SK-N-SH (cell line): ENCODE data around the gene PTCRA. TPM values are rescaled to one million over a fixed set of nuclear protein-coding genes. Genes with fewer than 3 reads are reported as not detected.
"Not testable (repeated sequence)": the region's sequence is repeated elsewhere in the genome, so short reads cannot be mapped to it uniquely, and the experiment has no call there.

Experiments
- CTCF ChIA-PET: fragments of 300-600, 350-600 bp; formaldehyde crosslinking; extraction: SDS; loops from one replicate; lab custom pipeline; 2021; lab: Yijun Ruan, JAX
- POLR2A ChIA-PET: fragments of 350-600 bp; sonication (Branson Sonifier 250); formaldehyde crosslinking; extraction: SDS; loops from one replicate; lab custom pipeline; 2020; ENCODE audit warnings: antibody characterized with exemption, inconsistent platforms; lab: Yijun Ruan, JAX
- DNase-seq: peaks from one replicate; pipeline ENCODE4 v3.0.0; 2012
- H2AFZ ChIP-seq: fragments of 200-600 bp; sonication (generic); 2 replicates; pipeline ENCODE4 v1.8.1; 2016; ENCODE audit warnings: antibody characterized with exemption, mild to moderate bottlenecking, low read depth
- H3F3A ChIP-seq: fragments of 200-600 bp; sonication (generic); replicated peaks from 2 replicates; pipeline ENCODE3; 2016; ENCODE audit warnings: antibody characterized with exemption, mild to moderate bottlenecking; ENCODE audit not compliant: insufficient read depth
- H3K27ac ChIP-seq, 2 experiments: fragments of 200-500 bp in 1 of 2; fragments of 200-600 bp in 1 of 2; sonication (Bioruptor generic) in 1 of 2; sonication (generic), shearing (Covaris generic) in 1 of 2; 2 replicates each; pipeline versions ENCODE4 v1.5.1 to v1.6.1; 2014 to 2016; ENCODE audit warnings: low read depth in 2 of 2, inconsistent platforms in 1 of 2, low read length in 1 of 2, mild to moderate bottlenecking in 1 of 2, mixed read lengths in 1 of 2
- H3K27me3 ChIP-seq: fragments of 200-600 bp; sonication (generic), shearing (Covaris generic); 2 replicates; pipeline ENCODE4 v1.6.1; 2016; ENCODE audit warnings: mixed run types; ENCODE audit not compliant: insufficient read depth
- H3K36me3 ChIP-seq, 2 experiments: fragments of 200-500 bp in 1 of 2; fragments of 200-600 bp in 1 of 2; sonication (Bioruptor generic) in 1 of 2; sonication (generic) in 1 of 2; replicated peaks in 1 of 2; 2 replicates each; pipeline versions ENCODE3 to v1.5.1; 2014 to 2016; ENCODE audit warnings: low read length in 1 of 2, mild to moderate bottlenecking in 1 of 2; ENCODE audit not compliant: insufficient read depth in 2 of 2, control insufficient read depth in 1 of 2
- H3K4me1 ChIP-seq, 2 experiments: fragments of 200-500 bp in 1 of 2; fragments of 200-600 bp in 1 of 2; sonication (Bioruptor generic) in 1 of 2; sonication (generic), shearing (Covaris generic) in 1 of 2; 2 replicates each; pipeline versions ENCODE4 v1.5.1 to v1.6.1; 2014 to 2016; ENCODE audit warnings: low read depth in 1 of 2, low read length in 1 of 2, mixed run types in 1 of 2; ENCODE audit not compliant: insufficient read depth in 2 of 2, control insufficient read depth in 1 of 2
- H3K4me2 ChIP-seq: fragments of 200-600 bp; sonication (generic), shearing (Covaris generic); 2 replicates; pipeline ENCODE4 v1.6.1; 2017; ENCODE audit warnings: mixed run types
- H3K4me3 ChIP-seq, 2 experiments: fragments of 200-500 bp in 1 of 2; fragments of 200-600 bp in 1 of 2; sonication (Bioruptor generic) in 1 of 2; sonication (generic), shearing (Covaris generic) in 1 of 2; 2 replicates each; pipeline versions ENCODE4 v1.5.1 to v1.8.1; 2014 to 2016; ENCODE audit warnings: low read depth in 2 of 2, inconsistent platforms in 1 of 2, low read length in 1 of 2, mild to moderate bottlenecking in 1 of 2, mixed read lengths in 1 of 2, moderate library complexity in 1 of 2
- H3K79me2 ChIP-seq: fragments of 200-600 bp; sonication (generic); 2 replicates; pipeline ENCODE4 v1.8.1; 2017; ENCODE audit warnings: mild to moderate bottlenecking; ENCODE audit not compliant: insufficient read depth
- H3K9ac ChIP-seq: fragments of 200-600 bp; sonication (generic); 2 replicates; pipeline ENCODE4 v1.6.1; 2017; ENCODE audit warnings: mixed run types
- H3K9me2 ChIP-seq: fragments of 200-600 bp; sonication (generic); 2 replicates; pipeline ENCODE4 v1.6.1; 2017; ENCODE audit warnings: mixed run types
- H3K9me3 ChIP-seq: fragments of 200-600 bp; sonication (generic); 2 replicates; pipeline ENCODE4 v1.6.1; 2017; ENCODE audit warnings: mixed run types, mild to moderate bottlenecking, moderate library complexity
- H4K20me1 ChIP-seq: fragments of 200-600 bp; sonication (generic); 2 replicates; pipeline ENCODE4 v1.6.1; 2017; ENCODE audit warnings: mild to moderate bottlenecking, mixed run types; ENCODE audit not compliant: insufficient read depth
- ELF1 ChIP-seq: IDR thresholded peaks from 2 replicates; pipeline ENCODE4 v1.4.0; 2012
- EZH2phosphoT487 ChIP-seq: fragments of 200-600 bp; sonication (generic); IDR thresholded peaks from 2 replicates; pipeline ENCODE4 v1.6.1; 2017; ENCODE audit warnings: low read depth, mixed run types, mild to moderate bottlenecking, antibody characterized with exemption, moderate library complexity, borderline replicate concordance
- GABPA ChIP-seq: IDR thresholded peaks from 2 replicates; pipeline ENCODE4 v1.4.0; 2012; ENCODE audit warnings: low read depth, mild to moderate bottlenecking
- IRF3 ChIP-seq: fragments of 150-350 bp; IDR thresholded peaks from 2 replicates; pipeline ENCODE4 v1.6.1; 2016; ENCODE audit warnings: mild to moderate bottlenecking, low read depth, low read length
- JUND ChIP-seq: IDR thresholded peaks from 2 replicates; pipeline ENCODE4 v1.4.0; 2012
- MAX ChIP-seq: IDR thresholded peaks from 2 replicates; pipeline ENCODE4 v1.4.0; 2012; ENCODE audit warnings: low read depth
- MXI1 ChIP-seq: IDR thresholded peaks from 2 replicates; pipeline ENCODE4 v1.6.1; 2012; ENCODE audit warnings: mild to moderate bottlenecking, low read depth, low read length, improper control_type of control experiment
- NFIC ChIP-seq: IDR thresholded peaks from 2 replicates; pipeline ENCODE4 v1.4.0; 2012; ENCODE audit warnings: borderline replicate concordance
- RCOR1 ChIP-seq: fragments of 150-350 bp; IDR thresholded peaks from 2 replicates; pipeline ENCODE4 v1.6.1; 2017; ENCODE audit warnings: antibody characterized with exemption, low read length
- RFX5 ChIP-seq: IDR thresholded peaks from 2 replicates; pipeline ENCODE4 v1.6.1; 2012; ENCODE audit warnings: mild to moderate bottlenecking, improper control_type of control experiment, low read length
- RXRA ChIP-seq: IDR thresholded peaks from 2 replicates; pipeline ENCODE4 v1.4.0; 2012; ENCODE audit warnings: low read depth, mild to moderate bottlenecking, borderline replicate concordance
- SIN3A ChIP-seq: IDR thresholded peaks from 2 replicates; pipeline ENCODE4 v1.6.1; 2012; ENCODE audit warnings: low read depth, mild to moderate bottlenecking, low read length, moderate library complexity, borderline replicate concordance
- SMC3 ChIP-seq: IDR thresholded peaks from 2 replicates; pipeline ENCODE4 v1.6.1; 2012; ENCODE audit warnings: low read depth, low read length, improper control_type of control experiment
- TCF12 ChIP-seq: IDR thresholded peaks from 2 replicates; pipeline ENCODE4 v1.4.0; 2012
- WGBS: methylation state at CpG from one replicate; pipeline ENCODE4 v1.1.6; 2017; ENCODE audit warnings: low lambda C conversion rate; 5-methylcytosine and 5-hydroxymethylcytosine counted together
- polyA plus RNA-seq, 3 experiments: library from polyadenylated mRNA; depleted of rRNA; stranded (reverse); fragments of >200 nt; gene quantifications; 2 replicates each; pipeline ENCODE4 v1.2.3, GENCODE V29; 2012
- TF ChIP-seq, protein P1 (sequence below): IDR thresholded peaks from 2 replicates; pipeline ENCODE4 v1.4.0; 2012; ENCODE audit warnings: low read depth, borderline replicate concordance
- TF ChIP-seq, protein P2 (sequence below): fragments of 200-600 bp; sonication (generic); IDR thresholded peaks from 2 replicates; pipeline ENCODE4 v1.6.1; 2017; ENCODE audit warnings: antibody characterized with exemption, mild to moderate bottlenecking, moderate library complexity
- TF ChIP-seq, protein P3 (sequence below): IDR thresholded peaks from 2 replicates; pipeline ENCODE4 v1.6.1; 2012; ENCODE audit warnings: mild to moderate bottlenecking, low read depth, low read length, moderate library complexity

The PTCRA gene
- polyA plus RNA-seq, 1 of the 3 experiments (the other 2 are of a cell fraction) = not detected

GRCh38 chr6:42952389-42952788 lies 36.5 kb downstream of the PTCRA start:
- no peaks in the 10 kb centered on the region for H3K9me3 ChIP-seq
- no peaks in the 10 kb centered on the region for H3K36me3 ChIP-seq
- H3K79me2 ChIP-seq = no peaks in the 10 kb centered on the region
- no peaks in the 10 kb centered on the region for H3F3A ChIP-seq
- WGBS = 94% methylated on average over 4 of the region's 4 CpGs
- no peaks in the 10 kb centered on the region for H4K20me1 ChIP-seq
- H3K4me3 ChIP-seq = no peak overlapping the region
- no peaks in the 10 kb centered on the region for H3K27me3 ChIP-seq
- H3K4me2 ChIP-seq = no peak overlapping the region
- DNase-seq = no peak
- ChIA-PET CTCF (interaction anchor here (1.0 kb wide), 1 partner anchor 12 kb away, joined by 5 read pairs; no protein-coding TSS in a partner anchor), POLR2A (no interaction called here)
- no peak overlapping the region for H2AFZ ChIP-seq
- no peak overlapping the region for H3K9ac ChIP-seq
- no peak for TF ChIP-seq ELF1
- TF ChIP-seq EZH2phosphoT487 = no peak
- no peak for TF ChIP-seq MXI1
- no peak for TF ChIP-seq TCF12
- no peak for TF ChIP-seq NFIC
- TF ChIP-seq, protein P1, sequence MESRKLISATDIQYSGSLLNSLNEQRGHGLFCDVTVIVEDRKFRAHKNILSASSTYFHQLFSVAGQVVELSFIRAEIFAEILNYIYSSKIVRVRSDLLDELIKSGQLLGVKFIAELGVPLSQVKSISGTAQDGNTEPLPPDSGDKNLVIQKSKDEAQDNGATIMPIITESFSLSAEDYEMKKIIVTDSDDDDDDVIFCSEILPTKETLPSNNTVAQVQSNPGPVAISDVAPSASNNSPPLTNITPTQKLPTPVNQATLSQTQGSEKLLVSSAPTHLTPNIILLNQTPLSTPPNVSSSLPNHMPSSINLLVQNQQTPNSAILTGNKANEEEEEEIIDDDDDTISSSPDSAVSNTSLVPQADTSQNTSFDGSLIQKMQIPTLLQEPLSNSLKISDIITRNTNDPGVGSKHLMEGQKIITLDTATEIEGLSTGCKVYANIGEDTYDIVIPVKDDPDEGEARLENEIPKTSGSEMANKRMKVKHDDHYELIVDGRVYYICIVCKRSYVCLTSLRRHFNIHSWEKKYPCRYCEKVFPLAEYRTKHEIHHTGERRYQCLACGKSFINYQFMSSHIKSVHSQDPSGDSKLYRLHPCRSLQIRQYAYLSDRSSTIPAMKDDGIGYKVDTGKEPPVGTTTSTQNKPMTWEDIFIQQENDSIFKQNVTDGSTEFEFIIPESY = no peak
- TF ChIP-seq IRF3 = no peak
- no peak for TF ChIP-seq RFX5
- TF ChIP-seq RCOR1 = no peak
- no peak for TF ChIP-seq GABPA
- TF ChIP-seq RXRA = no peak
- no peak for TF ChIP-seq JUND
- TF ChIP-seq SIN3A = no peak
- TF ChIP-seq, protein P2, sequence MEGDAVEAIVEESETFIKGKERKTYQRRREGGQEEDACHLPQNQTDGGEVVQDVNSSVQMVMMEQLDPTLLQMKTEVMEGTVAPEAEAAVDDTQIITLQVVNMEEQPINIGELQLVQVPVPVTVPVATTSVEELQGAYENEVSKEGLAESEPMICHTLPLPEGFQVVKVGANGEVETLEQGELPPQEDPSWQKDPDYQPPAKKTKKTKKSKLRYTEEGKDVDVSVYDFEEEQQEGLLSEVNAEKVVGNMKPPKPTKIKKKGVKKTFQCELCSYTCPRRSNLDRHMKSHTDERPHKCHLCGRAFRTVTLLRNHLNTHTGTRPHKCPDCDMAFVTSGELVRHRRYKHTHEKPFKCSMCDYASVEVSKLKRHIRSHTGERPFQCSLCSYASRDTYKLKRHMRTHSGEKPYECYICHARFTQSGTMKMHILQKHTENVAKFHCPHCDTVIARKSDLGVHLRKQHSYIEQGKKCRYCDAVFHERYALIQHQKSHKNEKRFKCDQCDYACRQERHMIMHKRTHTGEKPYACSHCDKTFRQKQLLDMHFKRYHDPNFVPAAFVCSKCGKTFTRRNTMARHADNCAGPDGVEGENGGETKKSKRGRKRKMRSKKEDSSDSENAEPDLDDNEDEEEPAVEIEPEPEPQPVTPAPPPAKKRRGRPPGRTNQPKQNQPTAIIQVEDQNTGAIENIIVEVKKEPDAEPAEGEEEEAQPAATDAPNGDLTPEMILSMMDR = no peak
- TF ChIP-seq SMC3 = no peak
- TF ChIP-seq, protein P3, sequence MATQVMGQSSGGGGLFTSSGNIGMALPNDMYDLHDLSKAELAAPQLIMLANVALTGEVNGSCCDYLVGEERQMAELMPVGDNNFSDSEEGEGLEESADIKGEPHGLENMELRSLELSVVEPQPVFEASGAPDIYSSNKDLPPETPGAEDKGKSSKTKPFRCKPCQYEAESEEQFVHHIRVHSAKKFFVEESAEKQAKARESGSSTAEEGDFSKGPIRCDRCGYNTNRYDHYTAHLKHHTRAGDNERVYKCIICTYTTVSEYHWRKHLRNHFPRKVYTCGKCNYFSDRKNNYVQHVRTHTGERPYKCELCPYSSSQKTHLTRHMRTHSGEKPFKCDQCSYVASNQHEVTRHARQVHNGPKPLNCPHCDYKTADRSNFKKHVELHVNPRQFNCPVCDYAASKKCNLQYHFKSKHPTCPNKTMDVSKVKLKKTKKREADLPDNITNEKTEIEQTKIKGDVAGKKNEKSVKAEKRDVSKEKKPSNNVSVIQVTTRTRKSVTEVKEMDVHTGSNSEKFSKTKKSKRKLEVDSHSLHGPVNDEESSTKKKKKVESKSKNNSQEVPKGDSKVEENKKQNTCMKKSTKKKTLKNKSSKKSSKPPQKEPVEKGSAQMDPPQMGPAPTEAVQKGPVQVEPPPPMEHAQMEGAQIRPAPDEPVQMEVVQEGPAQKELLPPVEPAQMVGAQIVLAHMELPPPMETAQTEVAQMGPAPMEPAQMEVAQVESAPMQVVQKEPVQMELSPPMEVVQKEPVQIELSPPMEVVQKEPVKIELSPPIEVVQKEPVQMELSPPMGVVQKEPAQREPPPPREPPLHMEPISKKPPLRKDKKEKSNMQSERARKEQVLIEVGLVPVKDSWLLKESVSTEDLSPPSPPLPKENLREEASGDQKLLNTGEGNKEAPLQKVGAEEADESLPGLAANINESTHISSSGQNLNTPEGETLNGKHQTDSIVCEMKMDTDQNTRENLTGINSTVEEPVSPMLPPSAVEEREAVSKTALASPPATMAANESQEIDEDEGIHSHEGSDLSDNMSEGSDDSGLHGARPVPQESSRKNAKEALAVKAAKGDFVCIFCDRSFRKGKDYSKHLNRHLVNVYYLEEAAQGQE = no peak
- no peak for TF ChIP-seq MAX
- no peaks in the 10 kb centered on the region for H3K4me1 ChIP-seq
- H3K9me2 ChIP-seq = no peaks in the 10 kb centered on the region
- no peak overlapping the region for H3K27ac ChIP-seq

GRCh38 chr6:42954405-42954804 lies 38.6 kb downstream of the PTCRA start:
- H3F3A ChIP-seq, H3K36me3 ChIP-seq, H3K4me3 ChIP-seq, H3K27ac ChIP-seq, POLR2A ChIA-PET, H3K9me2 ChIP-seq, H4K20me1 ChIP-seq, H3K9ac ChIP-seq, H3K9me3 ChIP-seq, DNase-seq, H3K4me2 ChIP-seq, H3K27me3 ChIP-seq, H3K4me1 ChIP-seq, H3K79me2 ChIP-seq, H2AFZ ChIP-seq: not testable (repeated sequence)
- 97% methylated on average over 4 of the region's 4 CpGs for WGBS
- CTCF ChIA-PET = interaction anchor here (1.1 kb wide), 1 partner anchor 9 kb away, joined by 4 read pairs; no protein-coding TSS in a partner anchor
